HEK293 (cell line): ENCODE results near the gene AOAH.

Experiments
- CTCF ChIA-PET: fragments of 350-600 bp; formaldehyde crosslinking; extraction: SDS; loops from one replicate; lab custom pipeline; 2021; ENCODE audit warnings: antibody characterized with exemption; lab: Yijun Ruan, JAX
- POLR2A ChIA-PET: fragments of 300-600 bp; formaldehyde crosslinking; extraction: SDS; loops from one replicate; lab custom pipeline; 2020; ENCODE audit warnings: antibody characterized with exemption, inconsistent platforms; lab: Yijun Ruan, JAX
- H3K27ac ChIP-seq: fragments of 200-500 bp; sonication (Bioruptor generic); 2 replicates; pipeline ENCODE4 v1.5.1; 2014; ENCODE audit warnings: low read depth, low read length, control low read depth, inconsistent platforms; ENCODE audit errors: extremely low read depth
- H3K36me3 ChIP-seq, 2 experiments: fragments of 200-500 bp in 1 of 2; sonication (Bioruptor generic) in 1 of 2; 1 replicate in 1 of 2; 2 replicates in 1 of 2; pipeline ENCODE4 v1.5.1; 2014 to 2017; ENCODE audit warnings: inconsistent platforms in 2 of 2, low read length in 2 of 2; ENCODE audit not compliant: control insufficient read depth in 2 of 2, insufficient read depth in 1 of 2
- H3K4me1 ChIP-seq: fragments of 200-500 bp; sonication (Bioruptor generic); 2 replicates; pipeline ENCODE4 v1.5.1; 2014; ENCODE audit warnings: mild to moderate bottlenecking, low read length, inconsistent platforms; ENCODE audit not compliant: control insufficient read depth, insufficient read depth
- H3K4me3 ChIP-seq: 2 replicates; pipeline ENCODE4 v1.5.1; 2011; ENCODE audit warnings: low read depth, mild to moderate bottlenecking, control low read depth, low read length, moderate library complexity
- H3K9me3 ChIP-seq: fragments of 200-500 bp; sonication (Bioruptor generic); 2 replicates; pipeline ENCODE4 v1.5.1; 2014; ENCODE audit warnings: low read depth, low read length, inconsistent platforms; ENCODE audit not compliant: control insufficient read depth, insufficient read depth
- BCL11A ChIP-seq: fragments of 450-650 bp; formaldehyde crosslinking; IDR thresholded peaks from 2 replicates; pipeline ENCODE4 v1.5.1; 2016; ENCODE audit warnings: low read depth, missing biosample characterization, missing genetic modification characterization
- HOXA7 ChIP-seq: sonication (generic); formaldehyde crosslinking; IDR thresholded peaks from 2 replicates; pipeline ENCODE4 v1.8.1; 2022; ENCODE audit warnings: missing genetic modification reagents, borderline replicate concordance
- KLF1 ChIP-seq: fragments of 450-650 bp; formaldehyde crosslinking; IDR thresholded peaks from 2 replicates; pipeline ENCODE4 v1.5.1; 2016; ENCODE audit warnings: missing biosample characterization, missing genetic modification characterization
- KLF9 ChIP-seq: fragments of 450-650 bp; formaldehyde crosslinking; IDR thresholded peaks from 2 replicates; pipeline ENCODE4 v1.5.1; 2016; ENCODE audit warnings: missing biosample characterization, missing genetic modification characterization, low read depth
- PRDM2 ChIP-seq: fragments of 450-650 bp; formaldehyde crosslinking; IDR thresholded peaks from 2 replicates; pipeline ENCODE4 v1.5.1; 2016; ENCODE audit warnings: missing biosample characterization, missing genetic modification characterization, borderline replicate concordance
- REPIN1 ChIP-seq: fragments of 450-650 bp; formaldehyde crosslinking; IDR thresholded peaks from 2 replicates; pipeline ENCODE4 v1.5.1; 2017; ENCODE audit warnings: missing biosample characterization, missing genetic modification characterization, low read depth
- ZFHX2 ChIP-seq: fragments of 450-650 bp; formaldehyde crosslinking; conservative IDR thresholded peaks from 2 replicates; pipeline ENCODE4 v1.5.1; 2016; ENCODE audit warnings: missing biosample characterization, missing genetic modification characterization
- ZFP3 ChIP-seq: fragments of 450-650 bp; formaldehyde crosslinking; IDR thresholded peaks from 2 replicates; pipeline ENCODE4 v1.5.1; 2016; ENCODE audit warnings: low read depth, missing biosample characterization, missing genetic modification characterization
- ZNF138 ChIP-seq: fragments of 450-650 bp; formaldehyde crosslinking; IDR thresholded peaks from 2 replicates; pipeline ENCODE4 v1.5.1; 2016; ENCODE audit warnings: missing biosample characterization, missing genetic modification characterization, borderline replicate concordance
- ZNF175 ChIP-seq: fragments of 450-650 bp; formaldehyde crosslinking; IDR thresholded peaks from 2 replicates; pipeline ENCODE4 v1.5.1; 2016; ENCODE audit warnings: missing biosample characterization, missing genetic modification characterization
- ZNF274 ChIP-seq, 2 experiments: fragments of 200-500 bp in 1 of 2; fragments of 450-650 bp in 1 of 2; sonication (Bioruptor generic) in 1 of 2; formaldehyde crosslinking in 1 of 2; IDR thresholded peaks; 2 replicates each; pipeline versions ENCODE4 v1.5.1 to v1.6.1; 2014 to 2016; ENCODE audit warnings: borderline replicate concordance in 1 of 2, inconsistent platforms in 1 of 2, low read length in 1 of 2, missing biosample characterization in 1 of 2, missing genetic modification characterization in 1 of 2
- ZNF324 ChIP-seq: fragments of 450-650 bp; formaldehyde crosslinking; IDR thresholded peaks from 2 replicates; pipeline ENCODE4 v1.5.1; 2016; ENCODE audit warnings: missing biosample characterization, missing genetic modification characterization
- ZNF501 ChIP-seq: fragments of 450-650 bp; formaldehyde crosslinking; IDR thresholded peaks from 2 replicates; pipeline ENCODE4 v1.5.1; 2016; ENCODE audit warnings: missing biosample characterization, missing genetic modification characterization
- ZNF645 ChIP-seq: fragments of 450-650 bp; formaldehyde crosslinking; IDR thresholded peaks from 2 replicates; pipeline ENCODE4; 2016; ENCODE audit warnings: missing biosample characterization, missing genetic modification characterization
- ZNF704 ChIP-seq: fragments of 450-650 bp; formaldehyde crosslinking; IDR thresholded peaks from 2 replicates; pipeline ENCODE4 v1.5.1; 2016; ENCODE audit warnings: missing biosample characterization, missing genetic modification characterization
- ZXDB ChIP-seq: fragments of 450-650 bp; formaldehyde crosslinking; IDR thresholded peaks from 2 replicates; pipeline ENCODE4 v1.5.1; 2016; ENCODE audit warnings: missing biosample characterization, missing genetic modification characterization
- TF ChIP-seq, protein P1 (sequence below): fragments of 450-650 bp; formaldehyde crosslinking; conservative IDR thresholded peaks from 2 replicates; pipeline ENCODE4 v1.5.1; 2016; ENCODE audit warnings: low read depth, missing biosample characterization, missing genetic modification characterization

The AOAH gene

GRCh38 chr7:36728143-36728542 is 3.8 kb upstream of the AOAH start:
- Histone ChIP-seq H3K36me3 (no peaks in the 10 kb centered on the region), H3K4me3 (no peak overlapping the region), H3K27ac (no peak overlapping the region), H3K9me3 (no peaks in the 10 kb centered on the region), H3K4me1 (no peaks in the 10 kb centered on the region)
- TF ChIP-seq ZNF138 (tag by site-specific recombination), result no peak
- TF ChIP-seq ZXDB (tag by site-specific recombination), result no peak
- no peak for TF ChIP-seq ZNF704 (tag by site-specific recombination)
- TF ChIP-seq, protein P1, sequence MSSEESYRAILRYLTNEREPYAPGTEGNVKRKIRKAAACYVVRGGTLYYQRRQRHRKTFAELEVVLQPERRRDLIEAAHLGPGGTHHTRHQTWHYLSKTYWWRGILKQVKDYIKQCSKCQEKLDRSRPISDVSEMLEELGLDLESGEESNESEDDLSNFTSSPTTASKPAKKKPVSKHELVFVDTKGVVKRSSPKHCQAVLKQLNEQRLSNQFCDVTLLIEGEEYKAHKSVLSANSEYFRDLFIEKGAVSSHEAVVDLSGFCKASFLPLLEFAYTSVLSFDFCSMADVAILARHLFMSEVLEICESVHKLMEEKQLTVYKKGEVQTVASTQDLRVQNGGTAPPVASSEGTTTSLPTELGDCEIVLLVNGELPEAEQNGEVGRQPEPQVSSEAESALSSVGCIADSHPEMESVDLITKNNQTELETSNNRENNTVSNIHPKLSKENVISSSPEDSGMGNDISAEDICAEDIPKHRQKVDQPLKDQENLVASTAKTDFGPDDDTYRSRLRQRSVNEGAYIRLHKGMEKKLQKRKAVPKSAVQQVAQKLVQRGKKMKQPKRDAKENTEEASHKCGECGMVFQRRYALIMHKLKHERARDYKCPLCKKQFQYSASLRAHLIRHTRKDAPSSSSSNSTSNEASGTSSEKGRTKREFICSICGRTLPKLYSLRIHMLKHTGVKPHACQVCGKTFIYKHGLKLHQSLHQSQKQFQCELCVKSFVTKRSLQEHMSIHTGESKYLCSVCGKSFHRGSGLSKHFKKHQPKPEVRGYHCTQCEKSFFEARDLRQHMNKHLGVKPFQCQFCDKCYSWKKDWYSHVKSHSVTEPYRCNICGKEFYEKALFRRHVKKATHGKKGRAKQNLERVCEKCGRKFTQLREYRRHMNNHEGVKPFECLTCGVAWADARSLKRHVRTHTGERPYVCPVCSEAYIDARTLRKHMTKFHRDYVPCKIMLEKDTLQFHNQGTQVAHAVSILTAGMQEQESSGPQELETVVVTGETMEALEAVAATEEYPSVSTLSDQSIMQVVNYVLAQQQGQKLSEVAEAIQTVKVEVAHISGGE, result no peak
- TF ChIP-seq ZNF645 (tag by site-specific recombination), result no peak
- TF ChIP-seq BCL11A, result no peak
- no peak for TF ChIP-seq ZNF324
- TF ChIP-seq ZNF175 (tag by site-specific recombination), result no peak
- TF ChIP-seq ZFP3, result no peak
- no peak for TF ChIP-seq KLF1
- TF ChIP-seq KLF9 (tag by site-specific recombination), result no peak
- TF ChIP-seq ZNF501 (tag by site-specific recombination), result no peak
- TF ChIP-seq ZFHX2 (tag by site-specific recombination), result no peak
- TF ChIP-seq REPIN1 (tag by site-specific recombination), result no peak
- TF ChIP-seq HOXA7 (CRISPR knock-in tag), result no peak
- no peak for TF ChIP-seq PRDM2
- no peak for TF ChIP-seq ZNF274 (IDR thresholded peaks at IDR 0.05; ENCODE audit: low read length)
- no peak for TF ChIP-seq ZNF274 (tag by site-specific recombination; IDR thresholded peaks at IDR 0.05; ENCODE audit: borderline replicate concordance)
- CTCF ChIA-PET, result interaction anchor here (0.6 to 1.6 kb wide), 2 partner anchors 240 to 412 kb away, joined by 5 to 6 read pairs; no protein-coding TSS in a partner anchor
- POLR2A ChIA-PET, result no interaction called here
